Stimulated activated CD4-positive, alpha-beta T cell treated with anti-CD3 and anti-CD28 coated beads, TNF-alpha, amount 100 ng/mL, for 48 hours (primary cell): ENCODE data around the gene SGTB.
"Not testable (repeated sequence)": the region's sequence is repeated elsewhere in the genome, so short reads cannot be mapped to it uniquely, and the experiment has no call there.

ENCODE experiments used
- DNase-seq, 3 donors: peaks; one replicate each; pipeline ENCODE4 v3.0.0-alpha.2; 2020; ENCODE audit warnings: low read depth in 3 of 3

Gene SGTB

DNA sequence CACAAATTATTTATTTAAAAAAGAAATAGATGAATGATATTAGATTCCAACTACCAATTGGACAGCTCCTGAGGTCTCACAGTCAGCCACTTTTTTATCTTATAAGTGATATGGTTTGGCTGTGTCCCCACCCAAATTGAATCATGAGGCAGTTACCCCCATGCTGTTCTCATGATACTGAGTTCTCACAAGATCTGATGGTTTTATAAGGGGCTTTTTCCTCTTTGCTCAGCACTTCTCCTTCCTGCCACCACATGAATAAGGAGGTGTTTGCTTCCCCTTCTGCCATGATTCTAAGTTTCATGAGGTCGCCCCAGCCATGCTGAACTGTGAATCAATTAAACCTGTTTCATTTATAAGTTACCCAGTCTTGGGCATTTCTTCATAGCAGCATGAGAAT, 13.0 kb upstream of the SGTB start:
- DNase-seq = no peak

DNA sequence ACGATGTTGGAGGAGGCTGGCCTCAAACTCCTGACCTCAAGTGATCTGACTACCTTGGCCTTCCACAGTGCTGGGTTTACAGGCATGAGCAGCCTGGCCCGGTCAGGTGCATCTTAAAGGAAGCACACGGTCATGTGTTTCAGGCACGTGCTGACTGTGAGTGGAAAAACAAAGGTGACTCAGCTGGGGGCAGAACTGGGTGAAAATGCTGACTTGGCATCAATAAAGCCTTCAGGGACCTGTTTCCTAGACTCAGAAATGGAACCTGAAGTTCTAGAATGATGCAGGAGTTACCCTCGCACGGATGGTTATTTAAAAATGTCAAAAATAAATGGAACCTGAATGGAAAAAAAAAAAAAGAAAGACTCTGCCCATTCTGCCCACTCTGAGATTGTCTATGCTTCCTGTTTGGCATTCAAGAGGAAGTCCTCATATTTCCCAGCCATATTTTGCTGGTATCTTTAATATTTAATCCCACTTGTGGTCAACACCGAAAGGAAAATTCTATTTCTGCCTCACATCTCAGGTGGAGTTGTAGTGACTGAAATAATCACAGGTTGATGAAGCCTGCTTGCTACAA, 12.4 kb upstream of the SGTB start:
- not testable (repeated sequence) for DNase-seq

DNA sequence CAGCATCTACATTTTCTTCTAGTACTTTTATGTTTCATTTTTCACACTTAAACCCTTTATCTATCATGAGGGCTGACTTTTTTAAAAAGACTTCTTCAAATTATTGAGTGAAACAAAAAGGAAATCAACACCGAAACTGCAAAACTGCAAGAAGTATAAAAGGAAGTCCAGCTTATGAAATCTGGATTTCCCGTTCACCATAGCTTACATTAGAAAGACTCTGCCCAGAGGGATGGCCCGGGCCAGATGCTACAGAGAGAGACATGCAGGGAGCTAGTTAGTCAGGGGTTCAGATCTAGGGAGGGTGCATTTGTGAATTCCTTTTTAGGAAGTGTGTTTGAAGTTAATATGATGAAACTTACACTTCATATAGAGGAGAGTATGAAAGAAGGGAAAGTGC, 10.1 kb upstream of the SGTB start:
- DNase-seq = not testable (repeated sequence)

DNA sequence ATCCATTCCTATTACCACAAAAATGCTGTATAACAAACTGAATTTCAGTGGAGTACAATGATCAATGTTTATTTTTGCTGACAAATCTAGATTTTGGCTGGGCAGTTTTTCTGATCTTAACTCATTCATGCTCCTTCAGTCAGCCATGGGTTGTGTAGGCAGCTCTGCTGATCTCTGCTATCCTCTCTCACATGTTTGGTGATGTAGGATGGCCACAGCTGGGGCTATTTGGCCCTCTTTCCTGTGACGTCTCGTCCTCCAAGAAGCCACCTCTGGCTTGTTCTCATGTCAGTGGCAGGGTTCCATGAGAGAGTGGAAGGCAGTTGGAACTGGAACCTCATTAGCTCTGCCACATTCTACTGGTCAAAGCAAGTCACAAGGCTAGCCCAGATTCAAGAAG, 9.0 kb upstream of the SGTB start:
- DNase-seq = no peak

DNA sequence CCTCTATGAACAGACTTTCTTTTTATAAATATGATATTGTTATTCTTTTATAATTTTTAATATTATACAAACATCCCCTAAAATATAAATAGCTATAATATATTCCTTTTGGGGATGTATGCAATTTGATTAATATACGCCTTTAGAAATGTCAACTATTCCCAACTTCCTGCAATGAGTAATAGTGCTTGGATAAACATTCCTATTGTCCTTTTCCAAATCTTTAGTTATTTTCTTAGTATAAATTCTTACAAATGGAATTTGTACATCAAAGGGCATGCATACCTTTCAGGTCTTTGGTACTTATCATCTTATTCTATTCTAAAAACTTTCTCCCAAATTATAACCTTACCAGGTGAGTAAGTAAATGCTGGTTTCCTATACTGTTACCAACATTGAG, 6.3 kb upstream of the SGTB start:
- DNase-seq = no peak

DNA sequence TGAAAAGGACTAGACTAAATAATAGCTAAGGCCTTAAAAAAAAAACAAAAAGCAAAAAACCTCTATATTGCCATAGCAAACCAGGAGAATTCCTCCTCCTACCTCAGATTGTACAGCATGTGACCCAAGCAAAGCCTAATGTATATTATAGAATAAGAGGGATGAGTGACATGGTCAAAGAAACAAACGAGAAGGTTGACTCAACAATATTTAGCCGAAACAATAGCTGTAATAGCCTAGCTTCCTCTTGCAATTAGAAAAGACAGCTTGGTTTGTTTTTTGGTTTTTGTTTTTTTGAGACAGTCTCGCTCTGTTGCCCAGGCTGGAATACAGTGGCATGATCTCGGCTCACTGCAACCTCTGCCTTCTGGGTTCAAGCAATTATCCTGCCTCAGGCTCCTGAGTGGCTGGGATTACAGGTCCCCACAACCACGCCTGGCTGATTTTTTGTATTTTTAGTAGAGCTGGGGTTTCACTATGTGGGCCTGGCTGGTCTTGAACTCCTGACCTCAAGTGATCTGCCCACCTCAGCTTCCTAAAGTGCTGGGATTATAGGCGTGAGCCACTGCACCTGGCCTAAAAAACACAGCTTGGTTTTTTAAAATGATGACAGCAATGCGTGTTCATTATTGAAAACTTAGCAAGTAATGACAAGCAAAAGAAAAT, 5.7 kb upstream of the SGTB start:
- DNase-seq = no peak

DNA sequence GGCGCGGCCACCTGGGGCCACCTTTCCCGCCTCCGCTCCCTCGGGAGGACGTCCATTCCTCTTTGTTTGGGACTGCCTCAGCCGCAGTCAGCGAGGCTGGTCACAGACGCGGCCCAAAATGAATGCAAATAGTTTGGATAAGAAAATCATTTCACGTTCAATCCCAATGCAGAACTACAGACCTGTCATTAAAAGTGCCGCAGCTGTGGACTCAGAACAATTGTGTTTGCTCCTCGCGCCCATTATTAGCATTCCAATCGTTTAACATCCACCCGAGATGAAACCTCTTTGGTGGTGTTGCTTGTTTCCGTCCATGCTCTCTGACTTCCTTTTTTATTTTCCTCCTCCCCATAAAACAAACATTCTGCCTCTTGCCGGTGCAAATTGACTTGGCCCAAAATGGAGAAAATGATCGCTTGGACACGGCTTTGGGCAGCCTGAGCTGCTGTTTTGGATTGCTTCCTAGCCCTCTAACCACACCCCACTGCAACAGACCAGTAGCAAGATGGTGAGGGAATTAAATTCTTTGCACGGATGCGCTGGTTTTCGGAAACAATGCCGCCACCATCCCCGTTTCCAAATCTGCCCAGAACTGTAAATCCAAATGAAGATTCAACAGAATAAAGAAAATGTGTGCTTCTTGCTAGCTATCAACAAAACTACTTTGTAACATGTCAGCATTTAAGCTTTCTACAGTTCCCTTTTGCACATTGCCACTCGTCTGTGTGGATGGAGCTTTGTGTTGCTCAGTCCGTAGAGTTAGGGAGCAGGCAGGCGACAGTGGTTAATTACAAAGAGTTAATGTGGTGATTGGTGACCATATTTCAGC, 880 bp upstream of the SGTB start:
- DNase-seq = no peak

DNA sequence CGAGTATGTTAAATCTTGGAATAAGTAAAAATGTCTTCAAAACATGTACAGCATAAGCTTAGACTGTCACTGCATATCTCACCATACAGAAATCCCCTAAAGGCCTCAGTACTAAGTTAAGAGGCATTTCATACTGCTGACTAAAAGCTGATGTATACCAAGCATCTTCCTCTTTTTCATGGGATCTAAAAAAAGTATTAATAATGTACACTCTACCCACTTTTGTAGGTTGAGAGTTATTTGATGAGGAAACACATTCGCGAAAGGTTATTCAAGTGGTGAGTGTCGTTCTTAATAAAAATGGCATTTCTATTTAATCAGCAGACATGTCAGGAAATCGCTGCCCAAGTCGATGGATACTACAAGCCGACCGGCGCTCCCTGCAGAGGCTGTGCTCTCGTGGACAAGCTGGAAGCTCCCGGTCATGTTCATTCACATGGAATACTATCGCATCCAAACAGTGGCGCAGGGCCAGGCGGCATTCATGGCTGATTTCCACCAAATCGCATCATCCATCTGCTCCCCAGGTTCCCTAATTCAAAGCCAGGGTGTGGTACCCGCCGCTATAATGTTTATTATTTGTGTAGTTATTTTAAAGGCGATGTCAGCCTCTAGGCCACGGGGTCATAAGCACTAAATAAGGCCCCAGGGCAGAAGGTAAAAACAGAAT, 724 bp downstream of the SGTB start:
- no peak for DNase-seq

DNA sequence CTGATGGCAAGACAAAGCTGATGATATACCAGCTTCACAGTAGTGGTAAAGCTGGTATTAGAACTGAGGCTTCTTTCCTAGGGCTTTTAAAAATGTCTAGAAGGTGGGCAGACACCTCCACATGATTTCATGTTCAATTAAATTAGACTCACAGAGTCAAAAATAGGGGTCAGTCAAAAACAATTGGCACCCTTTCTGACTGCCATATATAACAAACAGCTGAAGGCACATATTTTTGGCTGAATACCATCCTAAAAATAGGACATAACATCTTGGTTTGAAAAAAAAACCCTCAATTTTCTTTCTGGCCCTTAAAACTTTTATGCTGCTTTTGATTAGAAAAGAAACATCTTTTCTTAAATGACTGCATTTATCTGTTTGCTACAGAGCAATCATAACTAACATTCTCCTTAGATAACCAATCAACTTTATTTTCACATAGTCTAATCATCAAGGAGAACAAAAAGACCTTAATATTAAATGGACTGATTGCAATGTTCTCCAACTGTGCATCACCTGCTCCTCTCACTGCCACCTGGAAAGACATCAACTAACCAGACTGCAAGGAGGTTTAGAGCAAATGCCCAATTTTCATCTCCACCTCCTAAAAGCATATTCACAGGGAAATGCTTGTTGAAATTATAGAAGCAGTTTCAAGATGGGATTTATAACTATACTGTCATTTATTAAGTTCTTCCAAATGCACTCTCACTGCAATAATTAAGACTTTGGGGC, 3.2 kb downstream of the SGTB start:
- DNase-seq = no peak

DNA sequence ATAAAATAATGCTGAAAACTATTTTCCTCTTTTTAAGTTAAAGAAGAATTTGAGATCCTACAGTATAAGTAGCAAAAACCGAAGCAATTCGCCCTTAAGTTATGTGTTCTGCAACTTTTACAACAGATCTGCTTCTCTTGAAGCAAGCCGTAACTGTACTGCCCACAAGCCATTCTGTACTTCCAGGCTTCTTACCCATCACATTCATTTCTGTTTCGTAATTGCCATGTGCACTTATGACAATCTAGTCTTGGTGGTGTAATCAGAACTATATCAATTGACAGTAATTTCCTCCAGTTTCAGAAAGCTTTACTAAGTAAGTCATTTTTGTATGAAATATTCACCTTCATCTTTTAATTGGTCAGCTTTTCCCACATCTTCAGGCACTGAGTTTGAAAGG, 13.8 kb downstream of the SGTB start:
- DNase-seq = no peak

DNA sequence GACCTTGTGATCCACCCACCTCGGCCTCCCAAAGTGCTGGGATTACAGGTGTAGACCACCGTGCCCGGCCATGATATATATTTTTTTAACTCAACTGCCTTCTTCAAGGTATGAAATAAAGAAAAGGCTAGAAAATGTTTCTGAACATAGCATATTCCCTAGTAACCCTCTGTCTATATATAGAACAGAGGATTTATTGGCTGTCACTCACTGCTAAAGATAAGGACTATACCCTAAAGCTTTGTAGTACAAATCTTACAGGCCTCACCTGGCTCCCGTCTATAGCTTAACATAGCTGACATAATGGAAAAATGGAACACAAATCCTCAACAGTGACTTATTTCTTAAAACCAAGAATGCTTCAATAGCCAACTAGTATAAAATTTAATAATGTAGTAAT, 14.2 kb downstream of the SGTB start:
- no peak for DNase-seq

DNA sequence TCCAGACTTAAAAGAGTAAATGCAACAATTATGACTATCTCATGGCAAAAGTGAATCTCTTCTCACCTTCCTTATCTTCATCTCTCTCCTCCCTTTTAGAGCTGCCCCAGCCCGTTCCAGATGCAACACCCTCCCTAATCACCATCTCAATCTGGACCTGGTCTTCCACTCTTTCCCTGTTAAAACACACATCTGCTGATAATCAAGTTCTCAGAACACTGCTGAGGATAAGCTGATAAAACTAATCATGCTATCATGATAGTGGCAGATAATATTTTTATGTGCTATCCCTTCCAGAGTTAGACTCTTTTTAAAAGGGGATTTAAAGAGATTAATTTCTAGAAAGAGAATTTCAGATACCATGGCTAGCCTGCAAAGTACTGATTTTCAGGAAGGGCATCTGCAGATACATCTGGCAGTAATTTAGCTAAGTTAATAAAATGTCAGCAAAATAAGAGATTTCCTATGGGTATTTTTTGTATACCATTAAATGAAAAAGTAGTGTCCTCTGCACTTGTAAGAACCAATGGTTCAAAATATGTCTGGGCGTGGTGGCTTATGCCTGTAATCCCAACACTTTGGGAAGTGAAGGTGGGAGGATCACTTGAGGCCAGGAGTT, 17.2 kb downstream of the SGTB start:
- no peak for DNase-seq

DNA sequence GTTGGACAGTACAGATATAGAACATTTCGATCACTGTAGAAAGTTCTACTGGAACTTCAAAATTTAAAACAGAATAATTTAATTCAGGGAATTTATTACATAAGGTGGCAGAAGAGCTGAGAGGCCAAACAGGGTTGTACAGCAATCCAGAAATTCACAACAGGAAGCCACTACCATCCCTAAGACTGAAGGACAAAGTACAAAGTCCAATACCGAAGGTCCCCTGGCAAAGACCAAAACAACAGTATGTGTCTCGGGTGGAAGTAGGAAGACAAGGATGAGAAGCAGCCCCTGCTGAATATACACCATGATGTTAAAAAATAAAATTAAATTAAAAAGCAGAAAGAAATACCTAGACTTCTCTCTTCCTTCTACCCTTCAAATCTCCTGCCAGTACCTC, 19.9 kb downstream of the SGTB start:
- DNase-seq = no peak

DNA sequence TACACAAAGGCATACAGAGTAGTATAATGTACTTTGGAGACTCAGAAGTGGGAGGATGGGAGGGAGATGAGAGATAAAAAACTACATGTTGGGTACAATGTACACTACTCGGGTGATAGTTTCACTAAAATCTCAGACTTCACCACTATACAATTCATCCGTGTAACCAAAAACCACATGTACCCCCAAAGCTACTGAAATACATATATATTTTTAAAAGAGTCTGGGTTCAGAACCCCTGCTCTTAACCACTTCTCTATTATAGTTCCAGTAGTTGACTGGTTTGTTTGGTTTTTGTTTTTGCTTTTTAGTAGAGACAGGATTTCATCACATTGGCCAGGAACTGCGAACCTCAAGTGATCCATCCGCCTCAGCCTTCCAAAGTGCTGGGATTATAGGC, 22.6 kb downstream of the SGTB start:
- no peak for DNase-seq

DNA sequence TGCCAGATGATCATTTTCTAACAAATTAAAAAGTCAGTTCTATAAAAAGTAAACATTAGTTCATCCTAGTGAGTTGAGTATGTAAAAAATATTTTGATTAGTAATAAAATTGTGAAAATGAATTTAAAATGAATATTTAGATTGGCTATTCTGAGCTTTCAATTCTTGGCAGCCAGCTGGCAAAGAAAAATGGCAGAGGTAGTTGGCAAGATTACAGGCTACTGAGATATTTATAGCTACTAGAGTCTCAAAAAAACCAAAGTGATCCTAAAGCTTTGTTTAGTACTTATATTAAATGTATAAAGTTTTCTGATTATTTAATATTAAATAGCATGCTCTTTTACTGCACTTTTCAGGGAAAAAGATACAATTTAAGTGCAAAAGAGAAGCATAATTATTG, 25.0 kb downstream of the SGTB start:
- no peak for DNase-seq

DNA sequence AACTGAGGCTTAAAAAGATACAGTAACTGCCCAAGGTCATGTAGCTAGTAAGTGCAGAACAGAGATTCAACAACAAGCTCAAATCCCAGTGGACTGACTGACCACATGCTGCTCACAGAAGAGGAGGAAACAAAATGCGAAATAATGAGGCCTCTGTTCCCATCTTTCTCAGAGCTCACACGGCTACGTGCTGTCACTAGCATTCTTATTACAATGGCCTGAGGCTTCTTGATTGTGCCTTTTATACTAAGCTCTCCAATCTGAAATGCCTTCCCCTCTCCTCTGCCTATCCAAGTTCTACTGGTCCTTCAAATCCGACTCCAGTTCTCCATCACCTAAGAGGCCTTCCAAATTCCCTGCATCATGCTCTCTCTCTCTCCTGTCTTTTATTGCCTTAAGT, 26.0 kb downstream of the SGTB start:
- no peak for DNase-seq

DNA sequence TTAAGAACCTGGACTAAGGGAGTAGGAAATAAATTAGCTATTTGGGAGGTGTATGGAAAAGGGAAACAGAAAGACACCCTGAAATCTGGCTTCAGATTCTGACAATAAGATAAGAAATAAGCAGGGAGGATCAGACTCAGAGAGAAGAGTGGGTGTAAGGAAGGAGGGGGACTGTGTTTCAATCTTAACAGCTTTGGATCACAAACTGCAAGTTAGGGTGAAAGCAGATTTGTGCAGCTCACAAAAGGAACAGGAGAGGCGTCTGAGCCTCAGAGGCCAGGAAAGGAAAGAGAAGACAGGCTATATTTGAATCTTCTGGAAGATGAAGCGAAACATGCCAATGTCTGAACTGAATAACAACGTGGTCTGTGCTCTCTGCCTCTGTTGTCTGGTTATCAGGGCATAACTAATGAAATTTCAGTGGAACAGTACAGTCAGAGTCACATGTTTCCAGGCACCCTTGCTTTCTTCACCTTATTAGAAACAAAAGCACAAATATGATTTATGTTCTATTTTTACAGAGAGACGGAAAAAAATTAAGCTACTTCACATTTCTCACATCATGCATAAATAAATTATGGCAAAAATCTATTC, 26.6 kb downstream of the SGTB start:
- no peak for DNase-seq

DNA sequence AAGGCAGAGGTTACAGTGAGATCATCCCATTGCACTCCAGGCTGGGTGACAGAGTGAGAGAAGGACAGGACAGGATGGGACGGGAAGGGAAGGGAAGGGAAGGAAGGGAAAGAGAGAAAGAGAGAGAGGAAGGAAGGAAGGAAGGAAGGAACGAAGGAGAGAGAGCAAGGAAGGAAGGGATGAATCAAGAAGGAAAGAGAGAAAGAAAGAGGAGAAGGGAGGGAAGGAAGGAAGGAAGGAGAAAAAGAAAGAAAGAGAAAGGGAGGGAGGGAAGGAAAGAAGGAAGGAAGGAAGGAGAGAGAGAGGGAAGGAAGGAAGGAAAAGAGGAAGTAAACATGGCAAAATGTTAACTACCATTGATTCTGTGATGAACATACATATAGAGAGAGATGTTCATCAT, 28.8 kb downstream of the SGTB start:
- DNase-seq = no peak

DNA sequence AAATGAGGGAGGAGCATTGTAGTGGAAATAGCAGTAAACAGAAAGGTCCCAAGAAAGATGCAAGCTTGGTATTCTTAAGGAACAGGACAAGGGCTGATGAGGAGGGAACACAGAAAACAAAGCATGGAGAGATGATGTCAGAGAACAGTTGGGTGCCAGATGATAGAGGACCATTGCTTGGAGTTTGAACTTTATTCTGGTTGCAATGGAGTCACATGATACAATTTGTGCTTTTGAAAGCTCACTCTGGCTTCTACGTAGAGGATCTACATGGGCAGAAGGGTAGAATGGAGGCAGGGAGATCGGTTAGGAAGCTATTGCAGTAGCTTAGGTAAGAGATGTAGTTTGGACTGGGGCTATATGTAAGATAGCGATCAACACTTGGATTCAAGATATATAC, 39.8 kb downstream of the SGTB start:
- DNase-seq = no peak

DNA sequence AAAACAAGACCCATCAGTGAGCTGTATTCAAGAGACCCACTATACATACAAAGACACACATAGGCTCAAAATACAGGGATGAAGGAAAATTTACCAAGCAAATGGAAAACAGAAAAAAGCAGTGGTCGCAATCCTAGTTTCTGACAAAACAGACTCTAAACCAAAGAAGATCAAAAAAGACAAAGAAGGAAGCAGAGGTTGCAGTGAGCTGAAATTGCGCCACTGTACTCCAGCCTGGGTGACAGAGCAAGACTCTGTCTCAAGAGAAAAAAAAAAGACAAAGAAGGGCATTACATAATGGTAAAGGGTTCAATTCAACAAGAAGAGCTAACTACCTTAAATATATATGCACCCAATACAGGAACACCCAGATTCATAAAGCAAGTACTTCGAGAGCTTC, 45.9 kb downstream of the SGTB start:
- DNase-seq = not testable (repeated sequence)

DNA sequence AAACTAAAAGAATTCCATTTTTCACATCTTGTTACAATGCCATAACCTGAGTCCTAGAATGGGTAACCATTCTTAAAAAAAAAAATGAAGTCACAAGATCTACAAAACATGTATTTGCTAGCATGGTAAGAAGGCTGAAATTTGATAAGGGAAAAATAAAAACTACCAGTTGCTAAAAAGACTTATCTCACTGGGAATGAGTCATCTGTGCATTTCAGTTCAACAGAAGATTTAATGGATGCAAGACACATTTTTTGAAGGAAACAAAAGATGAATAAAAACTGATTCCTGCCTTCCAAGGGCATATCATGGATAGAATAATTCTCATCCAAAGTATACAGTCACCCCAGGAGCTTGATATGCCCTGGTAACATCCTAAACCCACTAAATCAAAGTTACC, 47.2 kb downstream of the SGTB start:
- no peak for DNase-seq
